HG02678 (cell line): ENCODE data around the gene TCF20.

Experiments used
- ATAC-seq: cut with Tn5 transposase; IDR thresholded peaks from one replicate; pipeline ENCODE4 v1.9.1; 2021; ENCODE audit warnings: mild to moderate bottlenecking, moderate library complexity; ENCODE audit not compliant: unreplicated experiment

Gene TCF20

DNA sequence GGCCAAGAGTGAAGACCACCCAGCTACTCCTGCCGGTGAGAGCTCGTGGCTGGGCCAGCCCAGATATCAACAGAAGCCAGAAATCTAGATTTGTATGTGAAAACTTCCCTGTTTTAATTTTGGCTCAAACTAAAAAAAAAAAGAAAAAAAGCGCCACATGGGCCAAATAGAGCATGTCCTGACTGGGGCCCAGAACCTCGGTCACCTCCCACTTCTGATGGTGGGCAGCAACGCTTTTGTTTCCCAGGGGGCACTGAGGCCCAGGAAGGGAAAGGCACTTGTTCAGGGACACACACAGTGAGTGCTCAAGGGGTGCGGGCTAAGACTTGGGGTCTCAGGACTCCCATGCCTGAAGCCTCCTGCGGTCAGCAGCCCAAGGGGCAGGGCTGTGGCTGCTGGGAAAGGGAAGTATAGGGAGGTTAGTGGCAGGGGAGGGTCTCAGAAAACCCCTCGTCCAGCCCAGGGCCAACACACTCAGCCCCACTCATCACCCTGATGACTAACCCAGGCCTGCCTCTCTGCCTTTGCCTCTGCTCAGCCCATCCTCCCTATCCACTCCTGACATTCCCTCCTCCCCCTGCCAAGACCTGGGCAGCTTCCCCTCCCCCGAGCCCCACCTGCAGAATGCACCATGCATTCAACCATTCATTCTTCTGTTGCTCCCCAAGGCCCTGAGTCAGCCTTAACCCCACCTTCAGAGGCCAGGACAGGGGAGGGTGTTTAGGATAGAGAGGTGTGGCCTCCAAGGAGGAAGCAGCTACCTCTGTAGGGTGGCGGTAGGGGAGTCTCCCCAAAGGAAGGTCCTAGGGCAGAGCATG, 30.0 kb upstream of the TCF20 start:
- ATAC-seq: no peak

GRCh38 chr22:42299586-42300258, 29.3 kb upstream of the TCF20 start:
- no peak for ATAC-seq

- no peak for ATAC-seq
Measured at GRCh38 chr22:42298746-42299145, 28.3 kb upstream of the TCF20 start.

DNA sequence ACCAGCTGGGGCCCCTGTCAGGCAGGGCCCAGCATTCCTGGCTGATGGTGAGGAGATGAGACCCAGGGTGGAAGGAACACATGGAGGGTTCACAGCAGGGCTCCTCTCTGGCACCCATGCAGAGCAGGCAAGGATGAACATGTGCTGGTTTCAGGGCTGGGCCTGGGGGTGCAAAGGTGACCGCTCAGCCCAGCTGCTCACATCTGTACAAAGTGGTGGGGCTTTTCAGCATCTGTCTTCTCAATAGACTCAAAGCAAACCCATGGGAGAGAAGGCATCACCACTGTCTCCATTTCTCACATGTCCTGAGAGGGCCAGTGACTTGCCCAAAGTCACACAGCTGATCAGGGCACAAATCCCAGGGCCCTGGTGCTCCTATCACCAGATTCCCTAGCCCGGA, 27.3 kb upstream of the TCF20 start:
- no peak for ATAC-seq

GRCh38 chr22:42296883-42297282, 26.4 kb upstream of the TCF20 start:
- ATAC-seq: no peak

DNA sequence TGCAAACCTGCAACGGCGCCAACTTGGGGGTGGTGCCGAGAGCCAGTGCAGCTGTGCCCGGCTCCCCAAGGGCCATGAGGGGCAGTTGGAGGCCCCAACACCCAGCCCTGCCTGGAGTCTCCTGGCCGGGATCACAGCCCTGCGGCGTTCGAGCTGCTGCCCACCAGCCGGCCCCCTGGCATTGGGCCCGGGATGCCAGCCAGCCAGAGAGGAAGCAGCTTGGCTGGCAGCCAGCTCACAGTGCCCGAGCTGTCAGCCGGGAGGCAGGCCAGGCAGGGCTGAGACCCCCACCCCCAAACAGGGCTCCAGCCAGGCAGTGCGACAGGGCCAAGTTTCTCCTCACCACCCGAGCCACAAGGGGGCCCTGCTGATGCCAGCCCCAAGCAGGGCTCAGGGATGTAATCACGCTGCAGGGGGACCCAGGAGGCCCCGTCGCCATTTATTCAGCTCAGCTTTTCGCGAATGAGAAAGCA, 26.0 kb upstream of the TCF20 start:
- no peak for ATAC-seq

DNA sequence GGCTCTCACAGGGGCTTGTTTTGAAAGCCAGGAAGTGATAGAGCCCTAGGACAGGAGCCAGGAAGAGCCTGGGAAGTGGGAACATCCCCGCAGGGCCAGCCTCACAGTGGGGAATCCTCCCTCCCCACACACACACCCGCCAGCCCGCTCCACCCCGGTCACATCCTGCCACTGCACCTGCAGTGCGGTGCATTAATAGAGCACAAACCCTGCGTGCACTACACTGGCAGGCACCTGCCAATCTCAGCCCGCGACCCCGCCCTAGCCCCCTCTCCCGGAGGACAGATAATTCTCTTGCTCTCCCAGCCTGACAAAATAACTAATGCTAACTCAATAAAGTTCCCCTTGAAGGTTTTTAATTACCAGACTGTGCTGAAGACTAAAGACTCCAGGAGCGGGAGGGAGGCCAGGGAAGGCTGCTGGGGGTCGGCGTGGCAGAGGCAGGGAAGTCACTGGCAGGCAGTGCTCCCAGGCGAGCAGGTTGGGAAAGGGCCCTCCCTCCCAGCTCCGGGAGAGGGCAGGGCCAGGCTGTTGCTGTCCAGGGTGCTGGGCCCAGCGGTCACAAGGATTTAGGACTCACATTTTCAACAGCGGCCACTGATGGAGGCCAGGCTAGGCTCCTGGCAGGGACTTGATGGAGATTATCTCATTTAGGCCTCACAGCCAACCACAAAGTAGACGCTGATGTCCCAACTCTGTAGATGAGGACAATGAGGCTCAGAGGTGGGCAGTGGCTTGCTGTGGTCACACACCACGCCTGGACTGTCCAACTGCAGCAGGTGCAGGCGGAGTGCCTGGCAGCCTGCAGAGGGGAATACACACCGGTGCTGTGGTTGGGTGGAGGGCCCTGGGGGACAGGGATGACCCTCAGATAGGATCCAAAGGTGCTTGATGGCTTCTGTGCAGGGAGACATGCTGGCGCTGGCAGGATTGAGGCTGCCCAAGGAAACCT, 23.9 kb upstream of the TCF20 start:
- ATAC-seq: no peak

DNA sequence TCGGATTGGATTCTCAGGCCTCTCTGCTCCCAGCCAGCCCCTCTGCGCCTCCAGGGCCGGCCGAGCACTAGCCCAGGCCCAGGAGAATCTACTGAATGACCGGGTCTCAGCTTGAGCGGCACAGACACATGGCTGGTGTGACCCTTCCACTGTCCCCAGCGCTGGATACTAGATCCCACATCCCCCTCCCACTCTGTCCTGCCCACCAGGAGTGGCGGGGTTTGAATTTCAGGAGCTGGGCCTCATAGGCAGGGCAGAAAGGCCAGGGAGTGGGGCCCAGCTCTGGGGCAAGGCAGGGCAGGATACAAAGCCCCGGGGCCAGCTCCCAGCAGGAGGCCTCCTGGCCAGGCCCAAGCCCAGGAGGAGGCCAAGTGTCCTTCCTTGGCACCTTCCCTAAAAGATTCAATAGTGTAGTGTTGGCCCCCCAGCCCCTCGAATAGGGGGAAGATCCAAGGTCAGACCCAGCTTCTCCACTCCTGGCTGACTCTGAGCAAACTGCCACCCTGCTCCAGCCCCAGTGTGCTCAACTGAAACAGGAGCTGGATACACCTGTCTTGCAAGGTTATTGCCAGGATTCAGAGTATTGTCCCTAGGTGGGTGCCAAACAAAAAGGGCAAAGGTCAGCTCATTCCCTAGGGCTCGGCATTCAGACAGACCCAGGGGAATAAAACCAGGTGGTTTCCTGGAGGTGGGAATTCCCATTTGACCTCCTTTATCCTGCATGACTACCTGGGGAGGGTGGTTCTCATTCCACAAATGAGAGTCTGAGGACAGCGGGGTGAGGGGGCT, 22.5 kb upstream of the TCF20 start:
- no peak for ATAC-seq

- no peak for ATAC-seq
Measured at GRCh38 chr22:42291287-42291686, 20.8 kb upstream of the TCF20 start.

GRCh38 chr22:42289671-42290541, 19.5 kb upstream of the TCF20 start:
- ATAC-seq: no peak

GRCh38 chr22:42288791-42289190, 18.3 kb upstream of the TCF20 start:
- no peak for ATAC-seq

DNA sequence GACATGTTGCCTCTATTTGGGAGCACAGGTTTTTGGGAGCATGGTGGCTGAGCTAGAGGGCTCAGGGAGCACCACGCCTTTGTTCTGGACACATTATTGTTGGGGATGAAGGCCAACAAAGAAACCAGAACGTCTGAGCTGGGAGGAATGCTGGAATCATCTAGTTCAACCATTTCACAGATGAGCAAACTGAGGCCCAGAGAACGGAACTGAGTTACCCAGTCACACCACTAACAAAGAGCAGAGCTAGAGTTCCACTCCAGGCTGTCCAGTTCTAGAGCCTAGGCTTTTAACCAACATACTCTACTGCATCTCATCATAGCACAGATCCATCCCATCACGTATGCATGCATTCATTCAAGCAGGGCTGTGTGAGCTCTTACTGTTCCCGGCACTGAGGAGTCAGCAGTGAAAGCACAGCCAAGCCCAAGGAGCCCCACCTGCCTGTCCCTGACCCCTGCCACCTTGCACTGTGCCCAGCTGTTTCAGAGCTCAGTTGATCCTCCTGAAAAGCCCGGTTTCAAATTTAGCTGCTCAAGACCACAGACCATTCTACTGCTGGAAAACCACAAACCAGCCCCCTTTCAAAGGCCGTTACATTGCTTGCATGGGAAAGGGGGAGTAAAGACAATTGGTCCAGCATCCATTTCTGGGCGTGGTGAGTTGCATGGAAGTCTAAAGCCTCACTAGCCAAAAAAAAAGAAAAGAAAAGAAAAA, 16.9 kb upstream of the TCF20 start:
- ATAC-seq: no peak

DNA sequence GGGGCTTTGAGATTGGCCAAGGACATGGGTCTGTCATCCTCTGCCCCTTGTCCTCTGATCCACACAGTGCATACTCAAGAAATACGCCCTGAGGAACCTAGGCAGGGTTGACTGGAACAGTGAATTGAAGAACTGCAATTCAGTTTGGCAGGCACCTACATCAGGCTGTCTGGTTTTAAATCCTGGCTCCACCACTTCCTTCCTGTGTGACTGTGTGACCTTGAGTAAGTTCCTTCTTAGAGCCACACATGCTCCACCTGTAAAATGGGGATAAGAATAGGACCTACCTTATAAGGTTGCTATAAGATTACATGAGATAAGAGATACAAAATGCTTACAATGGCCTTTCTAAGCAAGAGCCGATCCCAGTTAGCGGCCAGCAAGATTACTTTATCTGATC, 15.8 kb upstream of the TCF20 start:
- ATAC-seq: no peak

DNA sequence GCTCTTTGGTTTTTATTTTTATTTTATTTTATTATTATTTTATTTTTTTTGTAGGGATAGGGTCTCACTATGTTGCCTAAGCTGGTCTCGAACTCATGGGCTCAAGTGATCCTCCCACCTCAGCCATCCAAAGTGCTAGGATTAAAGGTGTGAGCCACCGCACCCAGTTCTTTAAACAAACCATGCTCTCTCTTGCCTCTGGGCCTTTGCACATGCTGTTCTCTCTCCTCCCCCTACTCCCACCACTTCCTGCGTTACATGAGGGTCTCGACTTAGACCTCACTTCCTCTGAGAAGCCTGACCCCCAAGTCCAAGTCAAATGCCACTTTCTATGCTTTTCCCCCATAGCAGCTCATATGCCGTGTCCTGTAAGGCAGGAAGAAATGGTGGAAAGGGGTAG, 15.2 kb upstream of the TCF20 start:
- ATAC-seq: no peak

GRCh38 chr22:42284643-42285181, 14.3 kb upstream of the TCF20 start:
- ATAC-seq: no peak

DNA sequence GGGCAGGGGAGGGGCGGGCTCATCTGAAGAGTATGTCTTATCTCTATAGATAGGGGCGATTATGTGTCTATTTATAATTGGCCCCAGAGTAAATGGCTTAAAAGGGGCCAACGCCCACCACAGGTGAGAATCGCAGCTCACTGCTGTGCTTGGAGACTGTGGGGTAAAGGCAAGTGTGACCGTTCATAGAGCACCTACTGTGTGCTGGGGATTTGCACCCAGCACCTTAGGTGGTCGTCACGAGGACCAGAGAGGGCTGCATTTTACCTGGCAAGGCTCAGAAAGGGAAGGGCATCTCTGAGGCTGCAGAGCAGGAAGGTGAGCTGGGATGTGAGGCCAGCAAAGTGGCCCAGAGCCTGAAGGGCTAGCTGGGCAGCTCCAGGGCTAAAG, 13.7 kb upstream of the TCF20 start:
- no peak for ATAC-seq

- ATAC-seq: no peak
Measured at GRCh38 chr22:42283278-42284201, 13.1 kb upstream of the TCF20 start.

DNA sequence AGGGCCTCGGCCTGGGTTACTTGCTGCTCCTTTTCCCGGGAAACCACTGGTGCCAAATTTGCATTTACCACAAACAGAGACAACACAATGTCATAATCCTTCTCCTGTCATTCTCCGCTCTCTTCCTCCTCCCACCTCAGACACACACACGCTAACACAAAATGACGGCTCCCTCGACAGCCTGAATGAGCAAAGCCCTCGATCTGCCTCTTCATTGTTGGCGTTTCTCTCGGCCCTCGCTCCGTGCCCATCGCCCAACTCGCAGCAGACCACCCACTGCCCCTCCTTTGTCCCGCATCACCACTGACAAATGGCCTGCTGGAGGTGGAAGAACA, 12.5 kb upstream of the TCF20 start:
- ATAC-seq: no peak
